HG03139 (cell line): ENCODE data around the gene PAPPA2.

Source experiments
- ATAC-seq: cut with Tn5 transposase; IDR thresholded peaks from one replicate; pipeline ENCODE4 v1.9.1; 2021; ENCODE audit not compliant: unreplicated experiment

PAPPA2 gene

DNA sequence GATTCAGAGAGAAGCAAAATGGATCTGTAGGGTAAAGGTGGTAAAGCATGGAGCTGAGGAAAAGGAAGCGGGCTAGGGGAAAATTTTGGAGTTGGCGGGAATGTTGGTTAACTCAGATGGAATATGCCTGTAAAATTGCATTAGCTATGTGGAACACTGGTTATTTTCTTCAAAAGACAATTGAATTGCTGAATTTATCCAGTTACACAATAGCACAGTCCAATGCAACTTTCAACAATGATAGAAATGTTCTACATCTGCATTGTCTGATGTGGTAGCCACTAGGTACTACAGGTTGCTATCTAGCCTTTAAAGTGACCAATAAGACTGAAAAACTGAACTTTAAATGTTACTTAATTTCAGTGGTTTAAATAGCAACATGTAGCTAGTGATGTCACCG is 386.3 kb downstream of the PAPPA2 start:
- no peak for ATAC-seq

DNA sequence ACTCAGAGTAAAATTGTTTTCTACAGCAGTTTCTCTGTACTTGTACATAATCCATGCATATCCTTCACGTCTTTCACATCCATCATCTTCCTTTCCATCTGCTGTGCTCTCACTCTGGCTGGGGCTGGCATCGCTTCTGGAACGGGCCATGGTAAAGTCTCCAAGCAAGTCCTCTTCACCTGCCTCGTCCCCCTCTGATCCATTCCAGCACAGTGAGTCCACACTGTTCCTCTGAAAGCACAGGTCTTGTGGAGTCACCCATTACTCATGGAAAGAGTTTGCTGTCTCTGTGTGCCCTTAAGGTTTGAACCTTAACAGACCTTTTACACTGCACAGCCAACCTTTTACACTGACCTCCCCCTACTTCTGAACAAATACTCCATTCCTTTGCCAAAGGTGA is 387.9 kb downstream of the PAPPA2 start:
- no peak for ATAC-seq

DNA sequence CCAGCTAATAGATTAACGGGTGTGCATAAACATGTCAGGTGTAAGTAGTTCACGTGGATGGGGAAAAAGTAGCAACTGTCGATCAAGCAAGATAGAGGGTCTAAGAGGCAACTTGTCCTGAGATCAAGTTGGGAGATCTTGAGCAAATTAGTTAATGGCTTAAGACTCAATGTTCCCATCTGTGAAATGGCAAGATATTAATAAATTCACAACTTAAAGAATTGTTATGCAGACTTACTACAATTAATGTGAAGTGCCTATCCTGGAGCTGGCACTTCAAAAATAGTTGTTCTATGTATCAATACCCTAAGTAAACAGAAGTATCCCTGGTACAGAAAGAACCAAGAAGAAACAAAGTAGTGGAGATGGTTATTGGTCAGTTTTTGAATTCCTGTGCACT is 389.1 kb downstream of the PAPPA2 start:
- no peak for ATAC-seq

DNA sequence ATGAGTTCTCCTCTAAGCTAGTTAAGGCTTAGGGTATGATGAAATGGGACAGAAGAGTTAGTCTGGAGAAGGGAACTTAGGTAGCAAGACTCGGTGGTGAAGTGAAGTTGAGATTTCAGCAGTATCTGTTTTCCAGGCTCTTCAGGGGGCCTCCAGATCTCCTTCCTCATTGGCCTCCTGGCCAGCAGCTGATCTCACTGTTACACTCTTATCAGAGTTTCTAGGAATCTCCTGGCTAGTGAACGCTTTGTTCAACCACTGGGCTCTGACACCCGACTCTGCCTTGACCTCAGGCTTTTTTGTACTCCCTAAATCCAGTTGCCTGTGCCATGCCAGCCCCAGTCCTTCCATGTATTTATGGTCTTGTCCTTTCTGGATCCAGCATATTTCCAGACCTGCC is 390.5 kb downstream of the PAPPA2 start:
- no peak for ATAC-seq

DNA sequence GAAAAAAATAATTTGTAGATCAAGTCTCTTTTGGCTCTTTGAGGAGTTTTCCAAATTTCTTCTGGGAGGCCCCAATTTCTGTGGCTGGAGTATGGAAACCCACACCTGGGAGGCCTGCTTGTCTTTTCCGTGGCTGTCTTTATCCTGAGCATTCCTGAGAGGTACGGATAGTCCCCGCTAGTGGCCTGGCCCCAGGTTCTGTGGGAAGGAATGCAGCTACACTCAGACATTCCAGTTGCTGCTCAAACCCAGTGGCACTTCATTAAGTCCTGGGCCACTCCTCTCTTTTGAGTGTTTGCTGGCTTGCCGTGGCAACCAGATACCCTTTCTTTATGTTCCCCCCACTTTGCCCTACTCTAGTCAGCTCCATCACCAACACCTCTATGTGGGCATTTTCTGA is 391.1 kb downstream of the PAPPA2 start:
- no peak for ATAC-seq

DNA sequence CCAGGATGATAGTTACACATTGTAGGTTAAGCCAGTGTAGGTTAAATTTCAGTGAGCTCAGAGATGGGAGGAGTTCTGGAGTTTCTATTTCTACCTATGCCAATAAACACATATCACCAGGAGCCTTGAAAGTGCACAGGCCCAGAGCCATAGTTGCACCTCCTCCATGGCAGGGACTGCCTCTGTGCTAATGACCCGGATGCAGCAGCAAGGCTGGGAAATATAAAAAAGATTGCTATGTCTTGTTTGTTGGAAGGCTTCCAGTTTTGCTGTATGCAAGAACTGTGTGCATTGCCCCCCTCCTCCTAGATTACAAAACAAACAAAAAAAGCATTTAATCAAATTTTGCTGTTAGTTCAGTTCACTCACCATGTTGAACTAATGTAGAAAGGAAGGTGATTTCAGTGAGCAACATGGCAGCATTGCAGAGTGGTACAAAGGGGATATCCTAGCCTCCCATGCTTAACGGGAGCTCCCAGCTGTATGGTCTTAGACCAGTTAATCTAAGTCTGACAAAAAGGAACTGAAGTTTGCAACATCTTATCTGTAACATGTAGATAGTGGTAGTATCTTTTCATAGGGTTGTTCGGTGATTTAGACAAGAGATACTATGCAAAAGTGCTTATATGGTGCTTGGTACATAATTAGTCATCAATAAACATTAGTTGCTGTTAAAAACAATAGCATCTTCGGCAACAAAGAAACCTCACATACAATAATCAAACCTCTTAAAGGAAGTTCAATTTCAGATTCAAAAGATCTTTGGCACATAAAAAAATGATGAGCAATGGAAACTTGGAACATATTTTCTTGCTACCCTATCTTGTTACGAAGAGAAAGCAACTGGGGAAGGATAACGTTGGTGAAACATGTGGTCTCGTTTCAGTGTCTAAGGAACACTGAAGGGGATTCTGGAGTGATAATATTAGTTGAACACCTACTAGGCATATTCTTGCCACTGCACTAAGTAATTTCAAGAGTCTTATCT is 392.1 kb downstream of the PAPPA2 start:
- no peak for ATAC-seq

DNA sequence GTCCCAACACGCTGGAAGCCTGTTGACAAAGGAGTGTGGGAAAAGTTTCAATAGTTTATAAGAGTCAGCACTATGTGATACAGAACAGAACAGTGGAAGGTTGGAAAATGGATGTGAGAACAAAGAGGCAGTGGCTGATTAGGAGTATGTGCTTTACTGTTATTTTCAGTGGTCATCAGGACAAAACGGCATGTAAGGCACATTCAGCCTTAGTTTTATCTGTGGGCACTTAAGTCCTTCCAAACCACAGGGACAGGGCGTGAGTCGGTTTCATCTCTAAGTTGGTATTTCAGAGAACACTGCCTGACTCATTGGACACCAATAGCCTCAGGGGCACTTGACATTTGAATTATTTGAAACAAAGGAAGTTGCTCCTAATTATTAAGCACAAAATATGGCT is 394.7 kb downstream of the PAPPA2 start:
- ATAC-seq, result no peak

DNA sequence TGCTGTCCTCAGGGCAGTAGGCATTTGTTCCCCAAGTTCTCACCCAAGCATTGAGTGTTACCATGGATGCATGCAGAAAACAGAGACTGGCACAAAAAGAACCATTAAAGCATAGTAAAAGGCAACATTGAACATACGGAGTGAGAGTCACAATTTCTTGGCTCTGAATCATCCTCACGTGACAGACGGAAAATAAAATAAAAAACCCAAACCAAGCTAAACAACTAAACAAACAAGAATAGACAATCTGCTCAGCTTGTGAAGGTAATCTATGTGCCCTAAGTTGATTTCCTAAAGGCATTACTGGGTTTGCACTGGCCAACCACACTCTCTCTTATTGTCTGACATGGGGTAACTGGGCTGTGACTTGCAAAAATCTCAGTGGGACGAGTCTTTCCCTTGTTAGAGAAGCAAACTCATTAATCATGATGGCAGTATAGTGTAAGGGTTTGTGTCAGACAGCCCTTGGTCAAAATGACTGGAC is 395.5 kb downstream of the PAPPA2 start:
- no peak for ATAC-seq

DNA sequence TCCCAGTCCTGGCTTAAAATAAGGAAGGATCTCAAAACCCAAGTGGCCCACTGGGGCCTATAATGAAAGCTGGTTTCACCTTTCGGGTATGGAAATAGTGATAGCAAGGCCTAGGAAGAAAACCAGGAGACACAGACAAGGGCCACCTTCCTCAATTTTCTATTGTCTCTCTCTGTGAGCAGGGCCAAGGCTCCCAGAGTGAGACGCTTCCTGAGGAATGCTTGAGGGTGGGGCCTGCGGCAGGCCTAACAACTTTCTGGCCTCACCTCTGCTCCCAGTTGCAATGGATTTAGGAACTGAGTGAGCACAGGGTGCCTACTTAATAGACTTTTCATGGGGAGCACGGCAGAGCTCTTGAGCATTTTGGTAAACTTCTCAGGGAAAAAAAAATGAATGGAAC is 400.6 kb downstream of the PAPPA2 start:
- ATAC-seq, result no peak

DNA sequence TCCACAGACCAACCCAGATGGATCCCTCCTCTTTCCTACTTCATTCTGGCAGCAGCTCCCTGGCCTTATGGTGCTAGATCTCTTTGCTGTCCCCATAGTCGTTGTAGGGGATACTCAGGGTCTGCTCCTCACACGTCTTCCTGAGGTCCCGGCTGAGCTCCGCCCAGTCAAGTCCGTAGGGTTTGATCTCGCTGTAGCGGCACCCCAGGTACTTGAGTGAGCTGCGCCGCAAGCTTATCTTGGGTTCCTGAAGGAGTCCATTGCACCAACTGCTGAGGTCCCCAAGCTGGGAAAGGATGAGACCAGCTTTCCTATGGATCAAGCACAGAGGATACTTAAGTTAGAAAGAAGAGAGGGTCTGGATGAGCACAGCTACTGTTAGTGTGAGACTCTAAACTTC is 401.2 kb downstream of the PAPPA2 start:
- ATAC-seq, result no peak

DNA sequence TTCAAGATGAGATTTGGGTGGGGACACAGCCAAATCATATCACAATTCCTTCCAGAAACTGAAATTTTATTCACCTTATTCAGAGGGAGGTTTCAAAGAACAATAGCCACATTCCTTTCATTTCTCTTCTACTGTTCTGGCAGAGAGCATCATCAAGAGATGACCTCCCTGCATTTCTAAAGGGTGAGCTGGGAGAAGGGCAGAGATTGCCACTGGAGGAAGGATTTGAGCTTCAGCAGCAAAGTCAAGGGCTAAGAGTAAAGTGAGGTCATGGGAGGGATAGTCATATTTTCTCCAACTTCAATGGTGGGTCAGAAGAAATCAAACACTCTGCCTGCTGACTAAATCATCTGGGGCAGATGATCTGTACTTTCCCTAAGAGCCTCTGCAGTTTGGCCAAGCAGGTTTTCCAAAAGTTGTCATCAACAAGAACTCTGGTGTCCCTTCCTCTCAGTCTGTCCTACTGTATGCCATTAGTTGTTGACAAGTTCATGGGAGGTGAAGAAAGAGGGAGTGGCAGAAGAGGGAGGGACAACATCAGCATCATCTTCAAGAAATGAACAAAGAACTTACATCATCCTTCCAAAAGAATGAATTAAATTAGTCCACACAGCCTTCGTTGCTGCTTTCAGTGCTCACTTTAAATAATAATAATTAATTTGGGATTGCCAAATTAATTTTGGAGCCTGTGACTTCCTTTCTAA is 403.2 kb downstream of the PAPPA2 start:
- no peak for ATAC-seq

DNA sequence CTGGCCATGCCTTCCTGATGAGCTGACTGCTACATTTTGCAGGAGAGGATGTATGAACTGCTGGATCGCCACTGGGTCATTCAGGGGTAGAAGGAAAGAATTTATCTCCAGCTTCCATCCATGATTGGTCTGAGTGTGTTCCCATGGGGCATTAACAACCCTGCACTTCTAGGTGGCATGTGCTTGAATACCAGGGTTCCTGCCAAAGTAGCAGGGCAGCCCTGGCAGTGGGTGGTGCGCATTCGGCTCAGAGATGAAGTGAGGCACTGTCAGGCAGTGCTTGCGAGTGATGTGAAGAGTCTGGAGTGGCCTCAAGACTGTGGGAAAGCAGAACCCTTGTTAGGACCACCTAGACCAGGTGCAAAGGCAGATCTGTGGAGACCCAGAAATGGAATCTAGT is 406.6 kb downstream of the PAPPA2 start:
- no peak for ATAC-seq

DNA sequence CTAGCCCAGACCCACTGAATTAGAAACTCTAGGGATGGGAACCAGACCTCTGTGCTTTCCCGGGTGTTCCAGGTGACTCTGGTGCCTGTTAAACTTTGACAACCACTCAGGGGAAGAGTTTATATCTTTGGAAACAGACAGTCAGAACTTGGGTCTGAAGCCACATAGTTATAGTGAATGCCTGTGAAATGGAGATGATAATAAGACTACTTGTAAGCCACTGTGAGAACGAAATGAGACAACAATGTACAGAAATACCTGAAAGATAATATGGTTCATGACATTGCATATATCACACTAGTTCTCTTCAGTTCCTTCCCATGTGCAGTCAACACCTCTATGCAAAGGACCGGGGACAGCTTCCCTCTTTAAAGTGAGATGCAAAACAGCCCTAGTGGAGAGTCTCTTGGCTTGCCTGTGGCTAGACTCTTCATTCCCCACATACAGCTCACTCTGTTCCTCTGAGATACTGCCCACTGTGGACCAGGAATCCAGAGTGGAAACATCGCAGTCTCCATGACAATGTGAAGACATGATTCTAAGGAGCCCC is 414.1 kb downstream of the PAPPA2 start:
- no peak for ATAC-seq

DNA sequence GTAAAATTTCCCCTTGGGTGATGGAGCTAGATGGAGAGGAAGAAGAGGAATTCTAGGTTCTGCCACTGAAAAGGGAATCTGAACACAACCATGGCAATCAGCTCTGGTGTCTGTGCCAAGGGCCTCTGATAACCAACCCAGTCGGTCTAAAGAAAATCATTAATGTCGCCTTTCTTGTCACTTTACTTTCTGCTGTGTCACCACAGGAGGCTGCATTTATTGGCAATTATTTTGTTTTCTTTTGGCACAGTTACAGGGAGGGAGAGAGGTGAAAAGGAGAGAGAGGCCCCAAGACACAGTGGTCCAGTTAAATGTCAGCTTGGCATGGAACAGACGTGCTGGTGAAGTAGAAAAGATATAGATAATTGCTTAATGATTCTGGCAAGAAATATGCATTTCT is 414.6 kb downstream of the PAPPA2 start:
- no peak for ATAC-seq

DNA sequence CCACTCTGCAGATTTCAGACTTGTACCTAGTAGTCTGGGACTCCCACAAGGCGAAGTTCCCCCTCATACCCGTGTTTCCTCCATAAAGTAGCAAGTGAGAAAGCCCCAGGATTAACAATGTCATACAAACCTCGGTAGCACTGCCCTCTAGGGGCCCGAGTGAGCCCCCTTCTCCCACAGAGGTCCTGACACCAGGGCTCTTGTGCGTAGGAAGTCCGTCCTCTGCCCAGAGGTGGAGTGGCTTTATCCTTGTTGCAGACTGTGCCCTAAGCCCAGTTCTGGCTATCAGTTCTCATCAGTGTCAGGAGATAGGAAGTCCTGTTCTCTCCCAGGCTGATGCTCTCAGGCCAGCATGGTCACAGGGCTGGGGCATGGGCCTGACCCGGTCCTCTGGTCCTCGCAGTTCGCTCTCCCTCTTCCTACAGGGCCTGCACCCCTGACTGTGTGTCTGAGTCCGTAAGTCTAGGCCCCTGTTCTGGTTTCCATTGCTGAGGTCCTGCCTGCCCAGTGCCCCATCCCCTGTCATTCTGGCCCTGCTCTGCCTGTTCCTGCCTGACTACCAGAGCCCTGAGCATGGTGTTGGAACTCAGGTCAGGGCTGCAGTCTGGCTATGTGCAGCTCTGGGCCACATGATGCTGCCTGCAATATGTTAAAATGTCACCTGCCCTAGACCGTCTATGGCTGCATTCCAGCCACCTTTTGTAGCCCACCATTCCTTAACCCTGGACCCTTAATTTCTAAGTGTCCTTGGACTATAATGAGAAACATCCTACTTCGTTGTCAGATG is 416.0 kb downstream of the PAPPA2 start:
- no peak for ATAC-seq

DNA sequence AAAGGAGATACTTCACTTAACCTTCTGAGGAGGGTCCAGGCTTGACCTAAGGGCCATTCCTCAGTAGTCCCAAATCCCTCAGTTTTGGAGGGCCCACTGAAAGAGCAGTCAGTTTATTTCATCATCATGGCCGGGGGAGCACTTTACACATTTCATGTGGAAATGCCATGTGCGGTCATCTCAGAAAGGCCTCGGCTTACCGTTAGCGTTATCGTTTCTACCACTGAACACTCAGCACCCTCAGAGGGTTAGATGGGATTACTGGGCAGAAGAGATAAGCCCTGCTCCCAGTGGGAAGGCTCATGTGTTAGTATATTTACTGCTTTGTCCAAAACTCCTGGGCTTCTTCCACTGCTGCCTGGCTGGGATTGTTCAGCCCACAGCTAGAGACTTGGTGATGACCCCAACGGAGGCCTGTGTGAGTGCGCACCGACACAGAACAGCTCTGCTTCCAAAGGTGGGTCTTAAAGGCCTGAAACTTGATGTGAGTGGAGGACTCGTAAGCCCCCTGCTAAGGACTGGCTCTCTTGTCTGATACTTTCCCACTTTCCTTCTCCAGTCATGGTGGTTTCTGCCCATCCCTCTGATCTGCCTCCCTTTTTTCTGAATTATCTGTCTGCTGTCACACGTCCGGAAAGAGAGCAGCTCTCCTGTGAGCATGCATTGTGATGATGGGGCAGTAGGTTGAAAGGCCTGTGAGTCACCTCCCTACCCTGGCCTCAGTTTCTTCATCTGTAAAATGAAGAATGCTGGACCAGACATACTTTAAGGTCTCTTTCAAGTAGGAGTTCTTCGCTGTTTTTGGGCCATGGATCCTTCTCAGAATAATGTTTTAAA is 417.0 kb downstream of the PAPPA2 start:
- ATAC-seq, result no peak

DNA sequence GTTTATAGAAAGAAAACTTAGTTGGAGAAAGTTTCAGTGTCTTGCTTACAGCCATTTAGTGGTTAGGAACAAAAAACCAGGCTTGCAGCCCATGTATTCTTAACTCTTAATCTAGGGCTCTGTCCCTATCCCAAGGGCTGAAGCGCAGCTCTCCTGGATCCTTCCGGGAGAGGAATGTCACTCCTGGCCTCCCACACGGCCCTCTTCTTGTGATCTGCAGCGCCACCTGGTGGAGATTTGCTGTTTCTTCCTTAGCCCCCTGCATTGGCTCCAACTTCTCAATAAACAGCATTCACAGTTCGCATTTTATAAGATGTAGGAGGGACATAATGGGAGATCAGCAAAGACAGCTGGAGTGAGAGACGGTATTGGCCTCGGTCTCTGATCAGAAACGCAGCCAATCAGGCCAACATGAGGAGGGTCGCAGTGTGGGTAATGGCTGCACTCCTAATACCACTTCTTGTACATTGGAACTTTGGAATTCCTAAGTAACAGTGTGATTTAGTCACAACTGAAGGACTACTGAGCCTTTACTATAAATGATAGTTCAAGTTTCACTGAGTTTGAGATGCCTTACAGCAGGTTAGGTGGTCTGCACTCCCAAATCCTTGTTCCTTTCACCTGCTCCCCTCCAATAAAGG is 418.1 kb downstream of the PAPPA2 start:
- ATAC-seq, result no peak

DNA sequence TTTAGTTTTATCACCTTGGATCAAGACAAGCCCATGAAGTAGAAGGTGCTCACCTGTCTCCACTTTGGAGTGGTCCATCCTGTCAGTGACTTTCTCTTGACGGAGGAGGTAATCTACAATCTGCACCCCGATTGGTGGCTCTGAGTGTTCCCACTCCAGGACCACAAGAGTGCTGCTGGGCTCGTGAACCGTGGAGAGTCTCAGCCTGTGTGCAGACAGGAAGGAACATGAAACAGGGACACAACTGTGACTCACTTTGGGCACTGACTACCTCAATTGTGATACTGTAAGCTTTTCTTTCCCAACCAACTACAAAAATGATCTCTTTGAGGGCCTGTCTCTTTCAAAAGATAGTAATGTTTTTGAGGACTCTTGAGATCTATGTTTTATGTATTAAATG is 421.3 kb downstream of the PAPPA2 start:
- no peak for ATAC-seq

DNA sequence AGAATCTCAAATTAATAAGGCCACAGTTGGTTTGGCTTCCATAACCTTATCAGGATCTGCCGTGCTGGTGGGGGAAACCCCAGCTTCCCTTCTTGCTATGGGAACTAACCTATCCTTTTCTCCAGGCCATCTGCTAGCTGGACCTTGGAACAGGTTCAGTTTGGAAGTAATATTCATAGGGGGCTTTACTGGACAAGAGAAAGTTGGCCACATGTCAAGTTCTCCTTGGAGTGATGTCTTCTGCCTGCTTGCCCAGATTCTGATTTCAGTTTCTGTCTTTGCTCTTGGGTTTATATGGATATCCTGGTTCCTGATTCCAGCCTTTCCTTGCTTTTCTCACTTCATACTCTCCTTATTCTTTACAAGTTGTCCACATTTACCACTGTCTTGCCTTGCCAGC is 421.9 kb downstream of the PAPPA2 start:
- no peak for ATAC-seq

DNA sequence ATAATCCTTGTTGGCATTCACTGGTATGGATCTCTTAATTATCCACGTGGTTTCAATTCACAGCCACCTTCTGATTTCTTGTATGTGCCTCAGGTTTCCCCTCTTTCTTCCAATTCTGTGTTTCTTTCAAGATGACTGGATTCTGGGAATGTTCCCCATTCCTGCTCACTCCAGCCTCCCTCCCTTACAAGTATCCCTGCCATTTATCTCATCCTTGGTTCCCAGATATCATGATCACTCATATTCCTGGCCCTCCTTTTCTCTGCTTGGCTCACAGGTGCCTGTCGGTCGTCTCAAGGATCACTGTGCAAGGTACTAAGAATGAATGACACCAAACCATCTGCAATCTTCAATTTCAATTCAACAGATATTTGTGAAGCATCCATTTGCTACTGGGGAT is 422.4 kb downstream of the PAPPA2 start:
- ATAC-seq, result no peak
